ENCODE measurements around the gene HOXA4.

The HOXA4 gene

GRCh38 chr7:27093184-27093895, 37.2 kb downstream of the HOXA4 start:
- DNase-seq (ENCODE audit: low read depth) = no peak

DNA sequence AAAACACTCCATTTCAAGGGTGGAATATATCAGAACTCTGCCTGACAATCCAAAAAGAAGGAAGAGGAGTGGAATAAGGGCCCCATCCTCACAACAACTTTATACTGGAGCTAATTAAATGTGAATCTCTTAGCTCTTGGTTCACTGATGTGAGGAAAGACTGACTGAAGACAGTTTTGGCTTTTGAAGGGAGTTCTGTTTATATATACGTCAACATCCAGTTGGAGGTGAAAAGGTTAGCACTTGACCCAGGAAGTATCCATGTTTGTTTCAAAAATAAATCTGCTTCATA, 37.8 kb downstream of the HOXA4 start:
- DNase-seq (ENCODE audit: low read depth) = no peak

GRCh38 chr7:27091941-27092818, 38.4 kb downstream of the HOXA4 start:
- DNase-seq (ENCODE audit: low read depth) = no peak

DNA sequence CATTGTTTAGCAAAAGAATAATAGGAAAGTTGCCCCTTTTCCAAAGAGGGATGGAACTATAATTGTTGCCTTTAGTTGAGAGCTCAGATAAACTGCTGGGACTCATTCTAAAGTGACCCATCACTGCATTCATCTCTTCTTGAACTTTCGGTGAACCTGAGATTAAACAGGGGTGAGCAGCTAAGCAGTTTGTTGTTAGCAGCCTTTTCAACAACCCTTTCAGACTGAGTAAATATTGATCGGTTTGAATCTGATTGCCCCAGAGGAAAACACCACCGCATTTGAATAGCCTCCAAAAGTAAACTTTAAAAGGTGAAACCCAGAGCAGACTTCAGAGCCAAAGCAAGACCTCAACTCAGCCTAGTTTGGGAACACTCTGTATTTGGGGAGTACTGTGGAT, 39.5 kb downstream of the HOXA4 start:
- DNase-seq (ENCODE audit: low read depth) = no peak

DNA sequence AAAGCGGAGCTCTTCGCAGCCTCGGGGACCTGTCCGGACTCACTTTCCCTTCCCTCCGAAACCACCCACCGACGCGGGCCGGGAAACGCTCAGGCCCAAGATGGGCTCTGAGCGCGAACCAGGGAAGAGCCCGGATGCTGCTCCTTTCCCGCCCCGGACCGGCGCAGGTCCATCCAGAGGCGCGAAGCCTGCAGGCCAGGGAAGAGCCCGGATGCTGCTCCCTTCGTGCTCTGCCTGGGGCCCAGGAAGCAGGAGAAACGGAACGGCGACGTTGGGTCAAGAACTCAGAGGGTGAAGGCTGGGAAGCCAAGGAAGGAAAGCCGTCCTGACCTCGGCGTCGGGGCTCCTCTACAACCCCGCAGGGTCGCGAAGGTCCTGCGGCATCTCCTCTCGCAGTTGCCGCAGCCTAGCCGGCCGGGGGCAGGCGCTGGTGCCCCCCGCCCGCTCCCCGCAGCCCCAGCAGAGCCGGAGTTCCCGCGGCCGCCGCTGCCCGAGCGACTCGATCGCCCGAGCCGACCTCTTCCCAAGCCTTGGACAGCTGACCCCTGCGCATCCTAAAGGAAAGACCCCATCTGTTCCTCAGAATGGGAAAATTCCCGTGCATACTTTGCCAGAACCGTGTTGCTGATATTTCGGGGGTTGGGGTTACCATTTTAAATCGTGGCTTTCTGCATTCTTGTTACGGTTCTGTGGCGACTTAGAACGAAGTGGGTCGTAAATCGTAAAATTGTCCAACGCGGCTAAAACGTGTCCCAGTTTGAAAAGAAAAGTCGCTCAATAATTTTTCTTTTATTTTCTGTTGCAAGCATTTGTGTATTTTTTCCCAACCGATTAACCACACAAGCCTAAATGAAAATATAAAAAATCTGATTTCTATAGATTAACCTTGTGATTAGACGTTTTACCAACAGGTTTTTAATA, 42.3 kb downstream of the HOXA4 start:
- no peak for DNase-seq (ENCODE audit: low read depth)

- no peak for DNase-seq (ENCODE audit: low read depth)
These were observed 46.9 kb downstream of the HOXA4 start for GRCh38 chr7:27083646-27084045.

- DNase-seq (ENCODE audit: low read depth) = no peak
These were observed 48.4 kb downstream of the HOXA4 start for GRCh38 chr7:27082171-27082570.

GRCh38 chr7:27080844-27081436, 49.6 kb downstream of the HOXA4 start:
- DNase-seq (ENCODE audit: low read depth) = no peak

DNA sequence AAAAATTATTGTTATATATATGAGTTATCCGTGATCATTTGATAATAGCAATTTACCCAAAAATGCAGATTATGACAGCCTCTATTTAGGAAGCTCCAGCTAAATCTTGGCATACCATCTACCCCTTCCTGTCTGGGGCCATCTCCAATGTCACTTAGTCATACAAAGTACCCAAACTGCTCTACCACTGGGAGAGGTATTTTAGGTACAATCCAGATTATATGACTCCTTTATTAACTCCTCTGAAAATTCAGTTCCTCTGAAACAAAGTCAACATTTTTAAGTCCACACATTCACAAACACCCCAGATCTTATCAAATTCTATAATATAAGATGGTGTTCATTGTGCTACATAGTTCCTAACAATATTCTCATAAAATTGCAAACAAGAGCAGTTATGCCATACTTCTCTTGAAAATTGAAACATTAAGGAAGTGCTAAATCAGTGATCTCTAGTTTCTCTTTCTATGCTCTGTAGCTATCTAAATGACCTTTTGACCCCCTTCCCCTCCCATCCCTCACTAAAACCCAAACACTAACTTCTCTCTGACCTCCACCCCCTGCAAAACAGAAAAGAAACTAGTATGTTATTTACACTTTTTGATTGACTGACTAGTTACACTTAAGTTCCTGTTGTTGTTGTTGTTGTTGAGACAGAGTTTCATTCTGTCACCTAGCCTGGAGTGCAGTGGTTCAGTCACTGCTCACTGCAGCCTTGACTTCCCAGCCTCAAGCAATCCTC, 51.2 kb downstream of the HOXA4 start:
- no peak for DNase-seq (ENCODE audit: low read depth)

- DNase-seq (ENCODE audit: low read depth) = no peak
These were observed 51.8 kb downstream of the HOXA4 start for GRCh38 chr7:27078616-27079233.
